Measurements from ENCODE around the gene NGFR. TPM values are rescaled to one million over a fixed set of nuclear protein-coding genes. Genes with fewer than 3 reads are reported as not detected.

NGFR gene
- total RNA-seq, 1 donor, result under 0.01 TPM

DNA sequence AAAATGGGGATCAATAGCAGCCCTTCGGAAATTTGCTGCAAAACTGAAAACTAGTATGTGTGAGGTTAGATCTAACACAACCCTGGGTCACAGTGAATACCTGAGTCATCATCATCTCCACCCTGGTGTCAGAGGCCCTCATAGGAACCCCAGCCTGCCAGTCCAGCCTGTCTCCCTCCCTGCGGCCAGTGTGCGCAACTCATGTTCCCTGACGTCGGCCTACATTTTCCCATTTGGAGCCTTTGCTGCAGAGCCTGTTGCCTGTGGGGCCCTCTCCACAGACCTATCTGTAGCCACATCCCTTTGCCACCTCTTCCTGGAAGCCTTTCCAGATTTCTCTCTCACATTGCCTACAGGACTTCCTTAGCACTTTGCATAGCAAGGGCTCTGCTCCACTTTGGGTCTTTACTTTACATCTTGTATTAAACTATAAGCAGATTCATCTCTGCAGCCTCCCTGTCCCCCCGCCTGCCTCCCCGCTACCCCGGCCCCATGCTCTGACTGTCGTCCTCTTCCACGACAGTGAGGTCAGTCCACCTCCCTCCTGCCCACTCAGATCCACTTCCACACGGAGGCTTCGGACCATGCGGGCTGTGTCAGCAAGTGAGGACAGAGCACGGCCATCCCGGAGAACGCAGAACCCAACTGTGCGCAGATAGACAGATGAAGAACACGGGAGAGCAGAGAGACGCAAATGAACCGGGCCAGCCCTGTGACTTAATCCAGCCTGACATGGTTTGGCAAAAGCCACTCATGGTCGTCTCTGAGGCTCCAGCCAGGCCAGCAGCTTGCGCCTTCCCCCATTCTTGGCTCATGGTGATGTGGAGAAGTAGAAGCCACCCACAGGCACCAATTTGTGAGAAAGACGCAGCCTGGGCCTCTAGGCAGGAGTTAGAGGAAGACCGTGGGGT, 31.0 kb downstream of the NGFR start:
- TF ChIP-seq, protein P1, sequence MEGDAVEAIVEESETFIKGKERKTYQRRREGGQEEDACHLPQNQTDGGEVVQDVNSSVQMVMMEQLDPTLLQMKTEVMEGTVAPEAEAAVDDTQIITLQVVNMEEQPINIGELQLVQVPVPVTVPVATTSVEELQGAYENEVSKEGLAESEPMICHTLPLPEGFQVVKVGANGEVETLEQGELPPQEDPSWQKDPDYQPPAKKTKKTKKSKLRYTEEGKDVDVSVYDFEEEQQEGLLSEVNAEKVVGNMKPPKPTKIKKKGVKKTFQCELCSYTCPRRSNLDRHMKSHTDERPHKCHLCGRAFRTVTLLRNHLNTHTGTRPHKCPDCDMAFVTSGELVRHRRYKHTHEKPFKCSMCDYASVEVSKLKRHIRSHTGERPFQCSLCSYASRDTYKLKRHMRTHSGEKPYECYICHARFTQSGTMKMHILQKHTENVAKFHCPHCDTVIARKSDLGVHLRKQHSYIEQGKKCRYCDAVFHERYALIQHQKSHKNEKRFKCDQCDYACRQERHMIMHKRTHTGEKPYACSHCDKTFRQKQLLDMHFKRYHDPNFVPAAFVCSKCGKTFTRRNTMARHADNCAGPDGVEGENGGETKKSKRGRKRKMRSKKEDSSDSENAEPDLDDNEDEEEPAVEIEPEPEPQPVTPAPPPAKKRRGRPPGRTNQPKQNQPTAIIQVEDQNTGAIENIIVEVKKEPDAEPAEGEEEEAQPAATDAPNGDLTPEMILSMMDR (IDR thresholded peaks at IDR 0.05; ENCODE audit: insufficient read depth, low read depth, low read length), result no peak
- no peak for DNase-seq (ENCODE audit: low read depth)

DNA sequence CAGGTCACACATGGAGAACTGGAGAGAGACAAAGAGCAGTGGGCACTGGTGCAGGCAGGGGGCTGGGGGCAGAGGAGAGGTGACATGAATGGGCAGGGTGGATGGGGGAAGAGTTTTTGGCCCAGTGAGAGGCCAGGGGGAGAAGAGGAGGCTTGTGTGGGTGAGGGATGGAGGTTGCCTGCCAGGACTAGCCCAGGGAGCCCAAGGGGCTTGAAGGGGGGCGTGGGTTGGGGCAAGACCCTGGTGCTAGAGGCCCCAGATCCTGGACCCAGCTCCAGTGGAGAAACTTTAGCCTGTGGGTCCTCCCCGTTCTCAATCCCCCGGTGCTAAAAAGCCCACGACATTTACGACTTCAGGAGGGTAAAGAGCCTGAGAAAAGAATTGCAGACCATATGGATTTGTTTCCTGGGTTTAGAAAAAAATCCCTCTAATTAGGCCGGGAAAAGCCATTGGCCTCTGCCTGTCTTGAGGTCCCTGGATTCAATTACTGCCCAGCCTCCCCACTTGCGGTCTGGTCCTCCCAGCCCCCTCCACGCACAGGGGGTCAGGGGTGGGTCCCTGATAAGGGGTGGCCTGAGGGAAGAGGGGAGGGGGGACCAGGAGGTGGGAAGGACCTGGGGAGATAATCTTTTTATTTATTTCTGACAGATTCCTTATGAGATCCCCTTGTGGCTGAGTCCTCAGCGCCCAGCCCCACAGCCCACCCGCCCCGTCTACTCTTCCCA, 33.0 kb downstream of the NGFR start:
- no peak overlapping the region for H3K4me3 ChIP-seq (ENCODE audit: low read depth, low read length)
- no peak for DNase-seq (ENCODE audit: low read depth)
- TF ChIP-seq, protein P1 (IDR thresholded peaks at IDR 0.05; ENCODE audit: insufficient read depth, low read depth, low read length), result no peak

More for the DNA sequence above, 31.0 kb downstream of the NGFR start:
- no peak overlapping the region for H3K4me3 ChIP-seq (ENCODE audit: low read depth, low read length)

DNA sequence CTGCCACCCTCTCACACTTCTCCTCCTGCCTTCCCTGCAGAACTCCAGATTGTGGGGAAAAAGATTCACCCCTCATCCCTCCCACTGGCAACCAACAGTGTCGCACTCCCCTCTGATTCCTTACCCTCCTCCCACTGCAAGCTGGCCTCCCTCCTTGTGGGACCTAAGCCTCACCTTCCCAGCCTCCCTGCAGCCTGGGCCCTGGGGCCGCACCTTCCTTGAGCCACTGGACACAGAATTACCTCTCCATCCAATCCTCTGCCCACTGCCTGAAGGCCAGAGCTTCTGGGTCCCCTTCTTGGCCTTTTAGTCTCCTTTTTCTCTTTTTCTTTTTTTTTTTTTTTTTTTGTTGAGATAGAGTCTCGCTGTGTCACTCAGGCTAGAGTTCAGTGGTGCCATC, 33.9 kb downstream of the NGFR start:
- no peak for DNase-seq (ENCODE audit: low read depth)
- TF ChIP-seq, protein P1 (IDR thresholded peaks at IDR 0.05; ENCODE audit: insufficient read depth, low read depth, low read length), result no peak
- H3K4me3 ChIP-seq (ENCODE audit: low read depth, low read length), result no peak overlapping the region

- DNase-seq (ENCODE audit: low read depth), result no peak
- TF ChIP-seq, protein P1 (IDR thresholded peaks at IDR 0.05; ENCODE audit: insufficient read depth, low read depth, low read length), result no peak
- H3K4me3 ChIP-seq (ENCODE audit: low read depth, low read length), result no peak overlapping the region
Measured at GRCh38 chr17:49530118-49530517, 35.0 kb downstream of the NGFR start.

GRCh38 chr17:49543860-49544259, 48.8 kb downstream of the NGFR start:
- H3K4me3 ChIP-seq (ENCODE audit: low read depth, low read length), result no peak overlapping the region
- TF ChIP-seq, protein P1 (IDR thresholded peaks at IDR 0.05; ENCODE audit: insufficient read depth, low read depth, low read length), result no peak
- DNase-seq (ENCODE audit: low read depth), result no peak

DNA sequence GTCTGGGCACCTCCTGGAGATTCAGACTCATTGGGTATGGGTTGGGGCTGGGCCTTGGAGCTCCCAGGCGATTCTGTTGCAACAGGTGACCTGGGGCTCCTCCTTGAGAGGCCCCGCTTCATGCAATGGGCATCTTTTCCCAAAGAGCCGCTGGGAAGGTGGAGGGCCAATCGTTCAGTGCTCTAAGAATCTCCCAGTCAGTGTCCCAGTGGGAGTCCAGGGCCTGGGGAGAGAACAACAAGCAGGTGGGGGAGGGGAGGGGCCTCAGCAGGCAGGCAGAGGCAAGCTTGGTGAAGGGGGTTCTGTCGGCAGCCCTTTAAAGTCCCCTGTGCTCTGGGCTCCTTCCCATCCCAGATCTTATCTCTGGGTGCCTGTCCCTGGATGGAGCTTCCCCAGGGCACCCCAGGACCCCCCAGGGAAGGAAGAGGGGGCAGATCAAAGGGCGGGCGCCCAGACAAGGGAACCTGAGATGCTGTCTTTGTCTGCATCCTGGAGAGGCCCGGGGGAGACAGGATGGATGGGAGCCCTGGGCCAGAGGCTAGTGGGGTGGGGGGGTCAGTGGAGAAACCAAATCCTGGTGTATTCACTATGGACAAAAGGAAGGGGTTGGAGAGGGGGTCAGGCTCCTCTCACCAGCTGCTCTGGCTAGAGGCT, 50.0 kb downstream of the NGFR start:
- no peak for DNase-seq (ENCODE audit: low read depth)
- no peak overlapping the region for H3K4me3 ChIP-seq (ENCODE audit: low read depth, low read length)
- TF ChIP-seq, protein P1 (IDR thresholded peaks at IDR 0.05; ENCODE audit: insufficient read depth, low read depth, low read length), result no peak
